ENCODE data around the gene DNPEP.
"Not testable (repeated sequence)": the region's sequence is repeated elsewhere in the genome, so short reads cannot be mapped to it uniquely, and the experiment has no call there.

- not testable (repeated sequence) for TF ChIP-seq CTCF (conservative IDR thresholded peaks at IDR 0.05; ENCODE audit: low read depth, low read length); EZH2 (IDR thresholded peaks at IDR 0.05; ENCODE audit: borderline replicate concordance, low read depth, low read length, poor library complexity, severe bottlenecking)
These were observed 7.3 kb upstream of the DNPEP start for GRCh38 chr2:219395056-219395455.

All from A673 (cell line).